Measurements from ENCODE around the gene WNT3.

The WNT3 gene

GRCh38 chr17:46722662-46723285 is 95.7 kb downstream of the WNT3 start:
- no peak for DNase-seq

- DNase-seq: no peak
Measured at GRCh38 chr17:46720408-46720807, 98.1 kb downstream of the WNT3 start.

- no peak for DNase-seq
Measured at GRCh38 chr17:46719891-46720290, 98.6 kb downstream of the WNT3 start.

- no peak for DNase-seq
Measured at GRCh38 chr17:46717999-46718398, 100.5 kb downstream of the WNT3 start.
